A673 (cell line): ENCODE data around the gene ARL6IP1.

ENCODE experiments used
- CTCF ChIP-seq: fragments of 300-800, 200-600 bp; sonication (generic); conservative IDR thresholded peaks from 2 replicates; pipeline ENCODE4 v1.5.1; 2017; ENCODE audit warnings: low read depth, mild to moderate bottlenecking, antibody characterized with exemption, low read length, moderate library complexity, mixed read lengths
- EZH2 ChIP-seq: fragments of 200-600 bp; sonication (generic); IDR thresholded peaks from 2 replicates; pipeline ENCODE4 v1.6.1; 2017; ENCODE audit warnings: borderline replicate concordance, low read depth, mild to moderate bottlenecking, mixed read lengths, antibody characterized with exemption, low read length; ENCODE audit not compliant: poor library complexity, severe bottlenecking

GRCh38 chr16:18797746-18798145 lies 3.6 kb downstream of the ARL6IP1 start:
- TF ChIP-seq CTCF (no peak), EZH2 (no peak)
